ENCODE measurements around the gene PPP1R15A.

GRCh38 chr19:48879025-48879637 is 6.9 kb downstream of the PPP1R15A start:
- TF ChIP-seq TAF1 (IDR thresholded peaks at IDR 0.05; ENCODE audit: low read depth) (no peak), RAD21 (IDR thresholded peaks at IDR 0.05; ENCODE audit: low read depth) (no peak), NFIC (IDR thresholded peaks at IDR 0.05) (no peak), CEBPB (IDR thresholded peaks at IDR 0.05) (no peak), EP300 (IDR thresholded peaks at IDR 0.05; ENCODE audit: borderline replicate concordance) (no peak), MAX (IDR thresholded peaks at IDR 0.05) (no peak), YY1 (IDR thresholded peaks at IDR 0.05; ENCODE audit: low read depth) (no peak), CREB1 (IDR thresholded peaks at IDR 0.05; ENCODE audit: low read depth) (no peak), TEAD4 (IDR thresholded peaks at IDR 0.05) (no peak), TCF12 (IDR thresholded peaks at IDR 0.05; ENCODE audit: low read depth) (no peak), EGR1 (IDR thresholded peaks at IDR 0.05) (no peak)
- TF ChIP-seq, protein P1, sequence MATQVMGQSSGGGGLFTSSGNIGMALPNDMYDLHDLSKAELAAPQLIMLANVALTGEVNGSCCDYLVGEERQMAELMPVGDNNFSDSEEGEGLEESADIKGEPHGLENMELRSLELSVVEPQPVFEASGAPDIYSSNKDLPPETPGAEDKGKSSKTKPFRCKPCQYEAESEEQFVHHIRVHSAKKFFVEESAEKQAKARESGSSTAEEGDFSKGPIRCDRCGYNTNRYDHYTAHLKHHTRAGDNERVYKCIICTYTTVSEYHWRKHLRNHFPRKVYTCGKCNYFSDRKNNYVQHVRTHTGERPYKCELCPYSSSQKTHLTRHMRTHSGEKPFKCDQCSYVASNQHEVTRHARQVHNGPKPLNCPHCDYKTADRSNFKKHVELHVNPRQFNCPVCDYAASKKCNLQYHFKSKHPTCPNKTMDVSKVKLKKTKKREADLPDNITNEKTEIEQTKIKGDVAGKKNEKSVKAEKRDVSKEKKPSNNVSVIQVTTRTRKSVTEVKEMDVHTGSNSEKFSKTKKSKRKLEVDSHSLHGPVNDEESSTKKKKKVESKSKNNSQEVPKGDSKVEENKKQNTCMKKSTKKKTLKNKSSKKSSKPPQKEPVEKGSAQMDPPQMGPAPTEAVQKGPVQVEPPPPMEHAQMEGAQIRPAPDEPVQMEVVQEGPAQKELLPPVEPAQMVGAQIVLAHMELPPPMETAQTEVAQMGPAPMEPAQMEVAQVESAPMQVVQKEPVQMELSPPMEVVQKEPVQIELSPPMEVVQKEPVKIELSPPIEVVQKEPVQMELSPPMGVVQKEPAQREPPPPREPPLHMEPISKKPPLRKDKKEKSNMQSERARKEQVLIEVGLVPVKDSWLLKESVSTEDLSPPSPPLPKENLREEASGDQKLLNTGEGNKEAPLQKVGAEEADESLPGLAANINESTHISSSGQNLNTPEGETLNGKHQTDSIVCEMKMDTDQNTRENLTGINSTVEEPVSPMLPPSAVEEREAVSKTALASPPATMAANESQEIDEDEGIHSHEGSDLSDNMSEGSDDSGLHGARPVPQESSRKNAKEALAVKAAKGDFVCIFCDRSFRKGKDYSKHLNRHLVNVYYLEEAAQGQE (IDR thresholded peaks at IDR 0.05; ENCODE audit: low read depth) = no peak

Measured in Ishikawa (cell line).